HCT116 (cell line): ENCODE results near the gene ZRANB1. TPM values are rescaled to one million over a fixed set of nuclear protein-coding genes. Genes with fewer than 3 reads are reported as not detected.

Experiments
- ATAC-seq: fragments of 200-7000 bp; cut with Tn5 transposase; 2 replicates; pipeline ENCODE4 v1.9.1; 2020; ENCODE audit warnings: mild to moderate bottlenecking, moderate library complexity
- BruUV-seq: library from RNA; stranded (reverse); fragments of 400-500 nt; replicated peaks from 2 replicates; lab custom pipeline; 2021; lab: Mats Ljungman, UMichigan
- CTCF ChIA-PET: fragments of 300-600 bp; sonication (Branson Sonifier 250); formaldehyde crosslinking; loops from one replicate; lab custom pipeline; 2021; ENCODE audit warnings: antibody characterized with exemption; lab: Charles Lee
- POLR2A ChIA-PET: fragments of 300-600, 350-600 bp; sonication (Branson Sonifier 250); formaldehyde crosslinking; loops from one replicate; lab custom pipeline; 2021; ENCODE audit warnings: antibody characterized with exemption; lab: Charles Lee
- RAD21 ChIA-PET, 2 experiments: fragments of 300-600 bp; sonication (Branson Sonifier 250); formaldehyde crosslinking; loops; one replicate each; lab custom pipeline; 2023; ENCODE audit warnings: low total read pairs in 2 of 2; ENCODE audit not compliant: uncharacterized antibody in 2 of 2, unreplicated experiment in 2 of 2, low non-redundant PET in 1 of 2; lab: Charles Lee
- DNase-seq: peaks from one replicate; pipeline ENCODE4 v3.0.0-alpha.2; 2010; ENCODE audit warnings: low read depth, low spot score
- H2AFZ ChIP-seq: fragments of 200-600 bp; shearing (Covaris generic), sonication (generic); 2 replicates; pipeline ENCODE4 v1.6.1; 2017; ENCODE audit warnings: low read depth, mixed run types, mixed read lengths, antibody characterized with exemption, low read length; ENCODE audit not compliant: poor library complexity, severe bottlenecking
- H3K27ac ChIP-seq: 2 replicates; pipeline ENCODE4 v1.5.1; 2012; ENCODE audit warnings: low read depth, low read length
- H3K27me3 ChIP-seq: fragments of 200-600 bp; sonication (generic); 2 replicates; pipeline ENCODE4 v1.6.1; 2016; ENCODE audit warnings: mixed run types, low read length, mixed read lengths; ENCODE audit not compliant: insufficient read depth
- H3K36me3 ChIP-seq, 2 experiments: fragments of 200-500 bp in 1 of 2; fragments of 200-600 bp in 1 of 2; sonication (Bioruptor generic) in 1 of 2; sonication (generic) in 1 of 2; 2 replicates each; pipeline versions ENCODE4 v1.5.1 to v1.6.1; 2014 to 2016; ENCODE audit warnings: low read length in 2 of 2, inconsistent platforms in 1 of 2, mixed read lengths in 1 of 2, mixed run types in 1 of 2; ENCODE audit not compliant: insufficient read depth in 2 of 2, control insufficient read depth in 1 of 2
- H3K4me1 ChIP-seq, 2 experiments: fragments of 200-600 bp in 1 of 2; sonication (generic) in 1 of 2; 2 replicates each; pipeline versions ENCODE4 v1.5.1 to v1.6.1; 2012 to 2017; ENCODE audit warnings: low read length in 2 of 2, inconsistent platforms in 1 of 2, mild to moderate bottlenecking in 1 of 2, mixed read lengths in 1 of 2, mixed run types in 1 of 2, moderate library complexity in 1 of 2; ENCODE audit not compliant: insufficient read depth in 2 of 2, control insufficient read depth in 1 of 2
- H3K4me2 ChIP-seq: fragments of 200-600 bp; sonication (generic); 2 replicates; pipeline ENCODE4 v1.6.1; 2017; ENCODE audit warnings: mixed run types, low read length, mixed read lengths
- H3K4me3 ChIP-seq, 2 experiments: fragments of 200-600 bp in 1 of 2; sonication (generic) in 1 of 2; replicated peaks in 1 of 2; 2 replicates each; pipeline ENCODE4 v1.5.1; 2011 to 2016; ENCODE audit warnings: low read length in 2 of 2, control low read depth in 1 of 2, low read depth in 1 of 2, mild to moderate bottlenecking in 1 of 2, mixed read lengths in 1 of 2, mixed run types in 1 of 2
- H3K79me2 ChIP-seq: fragments of 200-600 bp; sonication (generic); 2 replicates; pipeline ENCODE4 v1.6.1; 2017; ENCODE audit warnings: mild to moderate bottlenecking, mixed run types, low read length, moderate library complexity, mixed read lengths; ENCODE audit not compliant: insufficient read depth
- H3K9ac ChIP-seq: fragments of 200-600 bp; sonication (generic); 2 replicates; pipeline ENCODE4 v1.6.1; 2016; ENCODE audit warnings: low read length, mixed read lengths
- H3K9me2 ChIP-seq: fragments of 200-600 bp; sonication (generic), shearing (Covaris generic); 2 replicates; pipeline ENCODE4 v1.6.1; 2017; ENCODE audit warnings: mixed run types, mild to moderate bottlenecking, moderate library complexity; ENCODE audit not compliant: insufficient read depth
- H3K9me3 ChIP-seq, 2 experiments: fragments of 200-500 bp in 1 of 2; fragments of 200-600 bp in 1 of 2; sonication (Bioruptor generic) in 1 of 2; sonication (generic) in 1 of 2; 2 replicates each; pipeline ENCODE4 v1.6.1; 2014 to 2017; ENCODE audit warnings: low read length in 2 of 2, mixed read lengths in 2 of 2, inconsistent platforms in 1 of 2, low read depth in 1 of 2, mild to moderate bottlenecking in 1 of 2, mixed run types in 1 of 2, moderate library complexity in 1 of 2; ENCODE audit not compliant: control insufficient read depth in 1 of 2, insufficient read depth in 1 of 2
- H4K20me1 ChIP-seq: fragments of 200-600 bp; sonication (generic), shearing (Covaris generic); 2 replicates; pipeline ENCODE4 v1.6.1; 2017; ENCODE audit warnings: mixed run types, mild to moderate bottlenecking, moderate library complexity; ENCODE audit not compliant: insufficient read depth
- CBX3 ChIP-seq: IDR thresholded peaks from 2 replicates; pipeline ENCODE4 v1.6.1; 2012; ENCODE audit warnings: low read depth
- CEBPB ChIP-seq: IDR thresholded peaks from 2 replicates; pipeline ENCODE4 v1.6.1; 2012; ENCODE audit warnings: low read depth
- ELF1 ChIP-seq: IDR thresholded peaks from 2 replicates; pipeline ENCODE4 v1.6.1; 2012; ENCODE audit warnings: low read depth, borderline replicate concordance
- EZH2 ChIP-seq: fragments of 200-600 bp; sonication (generic); IDR thresholded peaks from 2 replicates; pipeline ENCODE4 v1.6.1; 2017; ENCODE audit warnings: antibody characterized with exemption, mixed run types
- EZH2phosphoT487 ChIP-seq: fragments of 200-600 bp; IDR thresholded peaks from 2 replicates; pipeline ENCODE4 v1.6.1; 2018; ENCODE audit warnings: antibody characterized with exemption, borderline replicate concordance
- JUND ChIP-seq: IDR thresholded peaks from 2 replicates; pipeline ENCODE4 v1.6.1; 2012
- MAX ChIP-seq: IDR thresholded peaks from 2 replicates; pipeline ENCODE4 v1.6.1; 2012
- POLR2AphosphoS5 ChIP-seq: IDR thresholded peaks from 2 replicates; pipeline ENCODE4 v1.6.1; 2011; ENCODE audit warnings: mild to moderate bottlenecking, low read depth, low read length, moderate library complexity
- SP1 ChIP-seq: IDR thresholded peaks from 2 replicates; pipeline ENCODE4 v1.6.1; 2012; ENCODE audit warnings: low read depth
- TCF7L2 ChIP-seq: IDR thresholded peaks from 2 replicates; pipeline ENCODE4 v1.7.0; 2011; ENCODE audit warnings: borderline replicate concordance, inconsistent platforms; ENCODE audit not compliant: insufficient read depth, insufficient read length; ENCODE audit errors: extremely low read depth
- ZNF274 ChIP-seq: fragments of 200-500 bp; sonication (Bioruptor generic); IDR thresholded peaks from 2 replicates; pipeline ENCODE4 v1.6.1; 2014; ENCODE audit warnings: mild to moderate bottlenecking, low read depth, low read length, inconsistent platforms
- intact Hi-C: fragments of 100-400 bp; cut with micrococcal nuclease; formaldehyde crosslinking; loops from 2 replicates; pipeline ENCODE4 v1.10.0; 2022
- total RNA-seq: library from RNA; stranded (reverse); gene quantifications from one replicate; pipeline ENCODE4 v1.2.1, GENCODE V29; 2021; ENCODE audit not compliant: unreplicated experiment
- TF ChIP-seq, protein P1 (sequence below): IDR thresholded peaks from 2 replicates; pipeline ENCODE4 v1.6.1; 2011; ENCODE audit warnings: mild to moderate bottlenecking, low read length, moderate library complexity; ENCODE audit not compliant: insufficient replicate concordance; ENCODE audit errors: extremely low read depth
- TF ChIP-seq, protein P2 (sequence below): IDR thresholded peaks from 2 replicates; pipeline ENCODE4 v1.6.1; 2012; ENCODE audit warnings: low read depth

Gene ZRANB1
- total RNA-seq, 1 experiment from 2014 or later, result 23.9 TPM

DNA sequence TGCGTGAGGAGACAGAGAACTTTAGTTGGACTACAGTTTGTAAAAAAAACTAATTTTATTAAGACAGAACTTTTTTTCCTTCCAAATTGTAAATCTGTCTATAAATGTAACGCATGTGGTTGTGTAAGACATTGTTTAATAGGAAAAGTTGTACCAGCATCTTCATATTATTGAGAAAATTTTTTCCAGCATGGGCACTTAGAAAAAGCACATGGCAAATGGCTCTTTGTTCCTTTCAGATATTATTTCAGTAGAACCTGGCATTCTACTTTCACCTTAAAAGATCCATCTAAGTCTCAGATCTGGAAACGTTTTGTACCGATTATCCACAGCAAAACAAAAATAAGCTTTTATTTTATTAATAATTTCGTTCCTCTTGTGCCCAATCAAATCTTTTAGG lies 43.2 kb downstream of the ZRANB1 start:
- peaks cover 35 to 51% of the 10 kb centered on the region in 2 experiments for H3K36me3 ChIP-seq
- no peak overlapping the region for H2AFZ ChIP-seq
- H3K9me3 ChIP-seq, result no peaks in the 10 kb centered on the region
- H3K27me3 ChIP-seq, result no peaks in the 10 kb centered on the region
- H3K27ac ChIP-seq, result no peak overlapping the region
- H4K20me1 ChIP-seq, result peaks cover 14% of the 10 kb centered on the region; the same call in 1 of the 2 replicates
- no peaks in the 10 kb centered on the region for H3K9me2 ChIP-seq
- no peak overlapping the region for H3K4me2 ChIP-seq
- intact Hi-C loops, result loop anchor here (10.0 kb wide), 1 partner anchor 450 kb away; no protein-coding TSS in a partner anchor
- no peak overlapping the region for H3K4me3 ChIP-seq
- no peak overlapping the region for H3K9ac ChIP-seq
- ATAC-seq (no peak), DNase-seq (no peak)
- ChIA-PET CTCF (no interaction called here), RAD21 (no interaction called here), POLR2A (no interaction called here)
- no peaks in the 10 kb centered on the region for H3K4me1 ChIP-seq
- peaks cover 13% of the 10 kb centered on the region for H3K79me2 ChIP-seq
- no peak for TF ChIP-seq EZH2phosphoT487
- TF ChIP-seq POLR2AphosphoS5, result 0 out of 2 replicates have a peak, but pooled peaks have one; percentile 20
- BruUV-seq, result TSS peak; percentile 6

DNA sequence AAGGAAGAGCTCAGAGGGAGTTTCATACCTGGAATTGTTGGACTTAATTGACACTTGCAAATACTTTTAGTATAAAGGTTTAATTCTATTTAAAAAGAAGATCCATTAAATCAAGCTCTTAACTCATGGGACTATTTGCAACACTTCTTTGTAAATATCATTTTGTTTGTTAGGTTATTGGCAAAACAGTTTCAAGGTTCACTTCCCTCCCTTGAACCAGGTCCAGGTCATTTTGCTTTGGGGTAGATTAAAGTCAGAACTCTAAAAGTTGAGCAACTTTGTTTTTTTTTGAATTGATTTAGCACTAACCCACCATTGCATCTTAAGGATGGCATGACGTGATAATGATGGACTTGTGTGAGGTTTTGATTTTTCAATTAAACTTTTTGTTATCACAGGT lies 45.9 kb downstream of the ZRANB1 start:
- Histone ChIP-seq H3K9me3 (no peaks in the 10 kb centered on the region), H3K4me2 (no peak overlapping the region), H3K9me2 (no peaks in the 10 kb centered on the region), H3K4me1 (no peaks in the 10 kb centered on the region), H3K9ac (no peak overlapping the region), H3K4me3 (no peak overlapping the region), H3K27ac (no peak overlapping the region), H3K36me3 (peaks cover 48 to 65% of the 10 kb centered on the region in 2 experiments), H3K27me3 (no peaks in the 10 kb centered on the region), H4K20me1 (peaks cover 10% of the 10 kb centered on the region), H2AFZ (no peak overlapping the region), H3K79me2 (peaks cover 8% of the 10 kb centered on the region; the same call in 1 of the 2 replicates)
- DNase-seq (no peak), ATAC-seq (no peak)
- ChIA-PET POLR2A (no interaction called here), RAD21 (no interaction called here), CTCF (no interaction called here)
- no TSS peak for BruUV-seq
- intact Hi-C loops, result loop anchor here (10.0 kb wide), 1 partner anchor 453 kb away; no protein-coding TSS in a partner anchor
- TF ChIP-seq MAX, result no peak
- TF ChIP-seq EZH2, result no peak
- no peak for TF ChIP-seq SP1
- TF ChIP-seq, protein P1, sequence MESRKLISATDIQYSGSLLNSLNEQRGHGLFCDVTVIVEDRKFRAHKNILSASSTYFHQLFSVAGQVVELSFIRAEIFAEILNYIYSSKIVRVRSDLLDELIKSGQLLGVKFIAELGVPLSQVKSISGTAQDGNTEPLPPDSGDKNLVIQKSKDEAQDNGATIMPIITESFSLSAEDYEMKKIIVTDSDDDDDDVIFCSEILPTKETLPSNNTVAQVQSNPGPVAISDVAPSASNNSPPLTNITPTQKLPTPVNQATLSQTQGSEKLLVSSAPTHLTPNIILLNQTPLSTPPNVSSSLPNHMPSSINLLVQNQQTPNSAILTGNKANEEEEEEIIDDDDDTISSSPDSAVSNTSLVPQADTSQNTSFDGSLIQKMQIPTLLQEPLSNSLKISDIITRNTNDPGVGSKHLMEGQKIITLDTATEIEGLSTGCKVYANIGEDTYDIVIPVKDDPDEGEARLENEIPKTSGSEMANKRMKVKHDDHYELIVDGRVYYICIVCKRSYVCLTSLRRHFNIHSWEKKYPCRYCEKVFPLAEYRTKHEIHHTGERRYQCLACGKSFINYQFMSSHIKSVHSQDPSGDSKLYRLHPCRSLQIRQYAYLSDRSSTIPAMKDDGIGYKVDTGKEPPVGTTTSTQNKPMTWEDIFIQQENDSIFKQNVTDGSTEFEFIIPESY, result no peak
- TF ChIP-seq, protein P2, sequence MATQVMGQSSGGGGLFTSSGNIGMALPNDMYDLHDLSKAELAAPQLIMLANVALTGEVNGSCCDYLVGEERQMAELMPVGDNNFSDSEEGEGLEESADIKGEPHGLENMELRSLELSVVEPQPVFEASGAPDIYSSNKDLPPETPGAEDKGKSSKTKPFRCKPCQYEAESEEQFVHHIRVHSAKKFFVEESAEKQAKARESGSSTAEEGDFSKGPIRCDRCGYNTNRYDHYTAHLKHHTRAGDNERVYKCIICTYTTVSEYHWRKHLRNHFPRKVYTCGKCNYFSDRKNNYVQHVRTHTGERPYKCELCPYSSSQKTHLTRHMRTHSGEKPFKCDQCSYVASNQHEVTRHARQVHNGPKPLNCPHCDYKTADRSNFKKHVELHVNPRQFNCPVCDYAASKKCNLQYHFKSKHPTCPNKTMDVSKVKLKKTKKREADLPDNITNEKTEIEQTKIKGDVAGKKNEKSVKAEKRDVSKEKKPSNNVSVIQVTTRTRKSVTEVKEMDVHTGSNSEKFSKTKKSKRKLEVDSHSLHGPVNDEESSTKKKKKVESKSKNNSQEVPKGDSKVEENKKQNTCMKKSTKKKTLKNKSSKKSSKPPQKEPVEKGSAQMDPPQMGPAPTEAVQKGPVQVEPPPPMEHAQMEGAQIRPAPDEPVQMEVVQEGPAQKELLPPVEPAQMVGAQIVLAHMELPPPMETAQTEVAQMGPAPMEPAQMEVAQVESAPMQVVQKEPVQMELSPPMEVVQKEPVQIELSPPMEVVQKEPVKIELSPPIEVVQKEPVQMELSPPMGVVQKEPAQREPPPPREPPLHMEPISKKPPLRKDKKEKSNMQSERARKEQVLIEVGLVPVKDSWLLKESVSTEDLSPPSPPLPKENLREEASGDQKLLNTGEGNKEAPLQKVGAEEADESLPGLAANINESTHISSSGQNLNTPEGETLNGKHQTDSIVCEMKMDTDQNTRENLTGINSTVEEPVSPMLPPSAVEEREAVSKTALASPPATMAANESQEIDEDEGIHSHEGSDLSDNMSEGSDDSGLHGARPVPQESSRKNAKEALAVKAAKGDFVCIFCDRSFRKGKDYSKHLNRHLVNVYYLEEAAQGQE, result no peak
- TF ChIP-seq EZH2phosphoT487, result no peak
- TF ChIP-seq TCF7L2, result no peak
- no peak for TF ChIP-seq ZNF274
- TF ChIP-seq ELF1, result no peak
- TF ChIP-seq CBX3, result no peak
- TF ChIP-seq JUND, result no peak
- TF ChIP-seq CEBPB, result no peak
